ENCODE results near the gene NUBPL. TPM values are rescaled to one million over a fixed set of nuclear protein-coding genes. Genes with fewer than 3 reads are reported as not detected.
"Not testable (repeated sequence)": the region's sequence is repeated elsewhere in the genome, so short reads cannot be mapped to it uniquely, and the experiment has no call there.

Gene NUBPL
- total RNA-seq, 1 donor: 10.5 TPM

GRCh38 chr14:31699809-31700208 is 138.6 kb downstream of the NUBPL start:
- H3K4me3 ChIP-seq (ENCODE audit: low read depth, low read length): no peak overlapping the region
- no peak for DNase-seq (ENCODE audit: low read depth)
- no peak for TF ChIP-seq CTCF (IDR thresholded peaks at IDR 0.05; ENCODE audit: insufficient read depth, low read length)

- no peak overlapping the region for H3K4me3 ChIP-seq (ENCODE audit: low read depth, low read length)
- no peak for DNase-seq (ENCODE audit: low read depth)
- no peak for TF ChIP-seq CTCF (IDR thresholded peaks at IDR 0.05; ENCODE audit: insufficient read depth, low read length)
Measured at GRCh38 chr14:31700282-31701074, 139.3 kb downstream of the NUBPL start.

- DNase-seq (ENCODE audit: low read depth): no peak
- TF ChIP-seq CTCF (IDR thresholded peaks at IDR 0.05; ENCODE audit: insufficient read depth, low read length): no peak
- H3K4me3 ChIP-seq (ENCODE audit: low read depth, low read length): no peak overlapping the region
Measured at GRCh38 chr14:31702130-31702529, 140.9 kb downstream of the NUBPL start.

GRCh38 chr14:31703056-31703455 is 141.9 kb downstream of the NUBPL start:
- peak; percentile 2 for DNase-seq (ENCODE audit: low read depth)
- no peak overlapping the region for H3K4me3 ChIP-seq (ENCODE audit: low read depth, low read length)
- TF ChIP-seq CTCF (IDR thresholded peaks at IDR 0.05; ENCODE audit: insufficient read depth, low read length): no peak

- no peak overlapping the region for H3K4me3 ChIP-seq (ENCODE audit: low read depth, low read length)
- no peak for TF ChIP-seq CTCF (IDR thresholded peaks at IDR 0.05; ENCODE audit: insufficient read depth, low read length)
- DNase-seq (ENCODE audit: low read depth): no peak
Measured at GRCh38 chr14:31705731-31706130, 144.5 kb downstream of the NUBPL start.

- H3K4me3 ChIP-seq (ENCODE audit: low read depth, low read length); DNase-seq (ENCODE audit: low read depth): not testable (repeated sequence)
Measured at GRCh38 chr14:31708661-31709060, 147.5 kb downstream of the NUBPL start.

- DNase-seq (ENCODE audit: low read depth): no peak
- H3K4me3 ChIP-seq (ENCODE audit: low read depth, low read length): no peak overlapping the region
- TF ChIP-seq CTCF (IDR thresholded peaks at IDR 0.05; ENCODE audit: insufficient read depth, low read length): no peak
Measured at GRCh38 chr14:31712244-31713127, 151.3 kb downstream of the NUBPL start.

Data from fibroblast of the aortic adventitia (primary cell).